NK-92 (cell line): Measurements from ENCODE around the gene NOTCH1.

Source experiments
- DNase-seq: peaks from one replicate; lab custom pipeline; 2025; ENCODE audit not compliant: unreplicated experiment; lab: John Stamatoyannopoulos, UW

Gene NOTCH1

DNA sequence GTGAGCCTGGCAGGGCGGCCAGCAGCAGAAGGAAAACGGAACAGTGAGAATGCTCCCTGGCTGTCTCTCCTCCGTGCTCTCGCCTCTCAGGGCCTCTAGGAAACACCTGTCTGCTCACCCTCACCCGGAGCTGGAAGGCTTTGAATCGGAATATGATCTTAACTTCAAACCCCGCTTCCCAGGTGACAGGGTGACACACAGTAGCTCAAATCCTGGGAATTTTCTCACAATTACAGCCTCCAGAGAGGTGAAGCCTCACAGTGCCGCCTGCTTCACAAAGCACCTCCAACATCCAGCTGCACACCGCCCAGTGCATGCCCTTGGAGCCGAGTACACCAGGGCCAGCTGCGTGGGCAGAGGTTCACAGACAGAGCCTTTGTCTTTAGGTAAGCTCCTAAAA is 75.5 kb downstream of the NOTCH1 start:
- DNase-seq = no peak

DNA sequence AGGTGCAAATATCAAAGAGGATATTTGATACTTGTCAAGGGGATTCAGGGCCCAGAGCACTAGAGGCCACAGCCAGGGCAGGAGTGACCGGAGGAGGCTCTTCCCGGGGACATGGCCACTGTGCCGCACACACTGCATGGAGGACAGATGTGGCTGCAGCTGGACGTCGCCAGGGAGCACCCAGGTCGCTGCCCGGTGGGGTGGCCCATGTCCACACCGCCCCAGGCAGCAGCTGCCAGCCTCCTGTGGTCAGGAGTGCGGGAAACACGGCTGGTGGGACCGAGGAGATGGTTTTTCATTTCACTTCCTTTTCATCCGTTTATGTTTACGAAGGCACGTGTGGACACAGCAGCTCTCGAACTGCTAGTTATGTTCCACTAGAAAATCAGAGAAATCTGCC is 78.1 kb downstream of the NOTCH1 start:
- DNase-seq = no peak

DNA sequence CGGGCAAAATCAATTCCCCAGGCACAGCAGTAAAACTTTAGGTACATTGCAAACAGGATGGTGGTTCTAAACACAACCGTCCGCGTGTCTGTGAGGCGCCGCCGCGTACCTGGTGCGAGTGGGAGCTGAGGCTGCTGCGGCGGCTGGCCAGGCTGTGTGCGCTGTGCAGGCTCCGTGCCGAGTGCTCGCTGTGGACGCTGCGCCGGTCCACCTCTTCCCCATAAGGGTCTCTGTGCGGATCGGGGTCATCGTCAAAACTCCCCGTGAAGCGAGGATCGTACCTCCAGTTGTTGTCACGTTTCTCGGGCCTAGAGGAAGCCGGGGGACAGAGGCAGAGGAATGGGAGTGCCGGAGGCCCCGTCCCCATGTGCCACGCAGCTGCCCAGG is 79.7 kb downstream of the NOTCH1 start:
- DNase-seq = no peak

DNA sequence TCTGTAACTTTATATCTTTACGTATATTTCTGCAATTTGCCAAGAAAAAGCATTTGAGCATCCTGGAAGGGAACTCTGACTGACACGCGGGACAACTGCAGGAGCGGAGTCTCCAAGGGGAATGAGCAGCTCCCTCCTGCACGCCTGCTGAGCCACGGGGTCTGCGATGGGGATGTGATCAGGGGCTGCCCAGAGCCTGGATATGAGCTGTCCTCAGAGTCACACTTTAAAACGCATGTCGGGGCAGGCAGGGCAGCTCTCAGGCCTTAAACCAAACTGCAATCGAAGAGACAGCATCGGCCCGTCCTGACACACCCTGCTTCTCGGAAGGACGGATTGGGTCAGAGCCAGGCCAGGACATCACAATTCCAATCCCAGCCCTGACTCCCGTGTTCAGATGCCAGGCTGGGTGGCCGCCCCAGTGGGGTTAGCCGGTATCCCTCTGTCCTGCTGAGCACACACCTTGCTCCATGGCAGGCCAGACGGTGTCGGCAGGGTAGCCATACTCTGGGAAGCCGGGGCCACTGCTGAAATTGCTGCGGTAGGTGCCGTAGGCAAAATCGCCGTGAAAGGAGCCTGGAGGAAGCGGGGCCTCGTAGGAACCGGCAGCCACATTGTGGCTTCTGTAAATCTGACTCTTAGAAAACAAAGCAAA is 80.2 kb downstream of the NOTCH1 start:
- DNase-seq = no peak

DNA sequence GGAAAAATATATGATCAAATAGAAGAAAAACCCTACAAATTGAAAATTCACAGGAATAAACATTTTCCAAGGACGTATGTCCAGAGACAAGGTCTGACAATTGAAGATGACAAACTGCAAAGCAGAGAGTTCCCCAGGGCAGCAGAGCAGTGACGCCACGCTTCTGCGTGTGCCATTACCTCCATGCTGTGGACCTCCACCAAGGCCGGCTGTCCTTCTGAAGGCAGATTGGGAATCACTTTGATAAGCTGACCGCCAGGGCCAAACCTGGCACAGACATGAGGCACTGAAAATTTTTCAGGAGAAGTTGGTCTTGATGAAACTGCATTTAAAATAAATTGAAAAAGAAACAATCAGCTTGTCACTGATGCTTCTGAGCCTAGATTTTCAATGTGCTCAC is 81.6 kb downstream of the NOTCH1 start:
- no peak for DNase-seq

DNA sequence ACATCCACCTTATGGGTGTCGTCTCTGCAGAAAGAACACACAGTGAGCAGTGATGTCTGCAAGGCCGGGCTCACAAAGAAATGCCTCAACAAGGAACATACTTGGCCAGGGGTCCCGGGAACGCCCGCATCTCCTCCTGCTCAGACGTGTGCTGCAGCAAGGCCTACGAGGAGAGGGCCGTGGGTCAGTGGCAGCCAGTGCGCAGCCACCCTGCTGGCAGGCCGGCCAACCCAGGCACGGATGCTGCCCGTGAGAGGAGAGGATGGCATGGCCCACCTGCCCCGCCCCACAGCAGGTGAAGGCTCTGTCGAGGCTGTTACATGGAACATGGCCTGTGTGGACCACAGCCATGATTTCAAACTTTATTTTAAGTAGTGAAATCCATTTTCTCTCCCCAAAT is 82.3 kb downstream of the NOTCH1 start:
- no peak for DNase-seq

DNA sequence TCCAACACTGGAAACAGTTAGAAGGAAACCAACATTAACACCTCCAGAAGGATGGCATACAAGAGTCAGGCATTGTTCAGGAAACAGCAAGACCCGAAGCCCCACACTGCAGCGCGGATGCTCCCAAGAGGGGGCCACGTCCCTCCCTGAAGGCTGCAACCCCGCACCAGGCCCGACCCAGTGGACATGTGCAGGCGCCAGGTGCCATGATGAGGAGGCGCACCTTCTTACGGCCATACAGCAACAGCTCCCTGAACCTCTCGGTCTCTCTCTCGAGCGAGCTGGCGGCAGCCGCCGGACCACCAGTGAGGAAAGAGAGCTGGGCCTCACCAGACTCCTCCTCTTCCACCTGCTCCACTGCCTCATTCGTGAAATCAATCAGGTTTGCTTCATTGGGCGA is 83.2 kb downstream of the NOTCH1 start:
- DNase-seq = no peak

DNA sequence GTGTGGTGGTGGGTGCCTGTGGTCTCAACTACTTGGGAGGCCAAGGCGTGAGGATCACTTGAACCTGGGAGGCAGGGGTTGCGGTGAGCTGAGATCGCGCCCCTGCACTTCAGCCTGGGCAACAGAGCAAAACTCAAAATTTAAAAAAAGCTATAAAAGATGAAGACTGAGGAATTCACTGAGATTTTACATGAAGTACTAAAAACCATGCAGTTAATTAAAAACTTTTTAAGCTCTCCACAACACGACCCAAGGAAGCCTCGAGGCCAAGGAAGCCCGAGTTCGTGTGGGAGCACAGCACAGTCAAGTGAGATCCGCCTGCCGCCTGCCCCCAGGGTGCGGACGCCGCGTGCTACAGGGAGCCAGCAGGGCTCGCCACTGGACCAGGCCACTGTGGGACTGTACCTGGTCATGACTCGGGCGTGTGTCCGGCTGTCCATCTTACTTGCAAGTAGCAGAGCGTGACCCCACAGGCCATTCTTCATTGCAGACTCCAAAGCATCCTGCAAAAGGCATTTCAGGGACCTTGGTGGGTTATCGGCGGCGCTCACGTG is 85.0 kb downstream of the NOTCH1 start:
- DNase-seq = no peak

DNA sequence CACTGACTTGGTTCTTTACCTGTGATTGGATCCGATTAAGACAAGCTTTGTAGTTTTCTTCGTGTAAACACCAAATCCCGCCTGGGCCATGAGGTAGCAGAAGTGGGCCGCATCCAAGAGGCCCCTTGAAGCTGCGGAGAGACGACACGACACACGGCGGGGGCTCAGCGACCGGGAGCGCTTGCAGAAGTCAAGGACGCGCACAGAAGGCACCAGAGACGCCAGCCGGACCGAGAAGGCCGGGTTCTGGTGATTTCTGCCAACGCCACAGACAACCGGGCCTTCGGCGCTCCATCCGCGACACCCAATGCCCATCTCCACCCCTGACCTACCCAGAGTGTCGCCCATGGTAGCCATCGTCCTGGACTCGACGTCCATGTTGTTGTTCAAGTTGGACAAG is 86.4 kb downstream of the NOTCH1 start:
- DNase-seq = no peak

DNA sequence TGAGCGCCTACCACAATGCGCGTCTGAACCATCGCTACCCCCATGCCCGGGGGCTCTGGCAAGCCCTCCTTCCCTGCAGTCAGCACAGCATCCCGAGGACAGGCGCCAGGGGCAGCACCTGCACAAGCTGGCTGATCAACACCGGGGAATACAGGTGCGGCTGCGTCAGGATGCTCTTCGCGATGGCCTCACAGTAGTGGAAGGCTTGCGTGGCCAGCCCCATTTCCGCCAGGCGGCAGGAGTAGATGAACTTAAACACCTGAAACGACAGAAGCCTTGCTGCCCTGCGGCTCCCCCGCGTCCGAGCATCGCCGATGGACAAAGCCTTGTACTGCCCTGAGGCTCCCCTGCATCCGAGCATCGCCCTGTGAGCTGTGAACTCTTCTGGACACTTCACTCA is 88.5 kb downstream of the NOTCH1 start:
- DNase-seq = no peak

DNA sequence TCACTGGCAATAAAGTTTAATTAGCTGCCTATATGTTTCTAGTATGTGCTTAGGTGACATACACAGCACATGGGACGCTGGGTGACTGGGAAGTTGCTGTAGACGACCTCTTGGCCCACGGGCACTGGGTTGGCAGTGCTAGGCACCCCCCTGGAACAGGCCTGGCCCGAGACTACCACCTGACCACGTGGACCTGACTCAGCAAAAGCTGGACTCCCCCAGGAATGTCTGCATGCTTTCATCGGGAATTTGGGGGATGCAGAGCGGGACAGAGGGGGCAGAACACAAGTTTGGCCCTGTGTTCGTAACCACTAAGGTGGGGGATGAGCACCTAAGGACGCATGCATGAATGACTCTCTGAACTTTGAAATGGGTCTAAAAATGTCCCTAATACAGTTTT is 89.6 kb downstream of the NOTCH1 start:
- DNase-seq = no peak

DNA sequence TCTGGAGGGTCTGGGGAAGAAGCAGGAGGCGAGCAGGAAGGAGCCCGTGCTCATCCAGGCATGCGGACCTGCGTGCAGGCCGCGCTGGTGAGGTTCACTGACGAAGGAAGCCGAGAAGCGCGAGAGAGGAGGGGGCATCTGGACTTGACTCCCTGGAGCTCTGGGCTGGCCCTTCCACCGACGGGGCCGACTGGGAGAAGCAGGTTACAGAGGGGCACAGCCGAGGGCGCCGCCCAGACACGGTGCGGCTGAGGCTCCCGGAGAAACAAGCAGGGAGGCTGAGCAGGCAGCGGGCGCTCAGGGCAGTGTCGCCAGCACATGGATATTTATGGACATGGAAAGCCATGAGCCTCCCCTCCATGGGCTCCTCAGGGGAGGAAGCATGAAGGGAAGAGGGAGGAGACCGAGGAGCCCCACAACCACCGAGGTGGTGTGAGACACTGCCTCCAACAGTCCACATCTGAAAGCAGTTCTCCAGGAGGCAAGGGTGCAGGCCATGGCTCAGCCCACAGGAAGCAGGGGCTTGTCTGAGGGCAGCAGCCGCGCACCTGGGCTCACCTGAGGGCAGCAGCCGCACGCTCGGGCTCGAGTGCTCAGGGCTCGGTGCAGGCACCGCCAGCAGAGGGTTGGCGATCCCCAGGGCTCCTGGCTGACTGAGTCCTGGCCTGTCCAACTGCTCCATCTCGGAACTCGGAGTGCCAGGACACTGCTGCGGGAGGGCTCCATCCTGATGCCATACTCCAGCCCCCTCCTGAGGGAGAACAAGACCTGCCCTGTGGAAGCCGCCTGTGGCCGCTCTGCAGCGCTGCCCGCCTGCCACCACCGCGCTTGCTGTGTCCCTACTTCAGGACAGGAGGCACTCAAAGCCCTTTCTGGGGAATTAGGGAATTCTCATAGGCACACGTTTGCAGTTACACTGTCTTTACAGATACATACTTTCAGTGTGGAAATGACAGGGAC is 90.5 kb downstream of the NOTCH1 start:
- DNase-seq = no peak

DNA sequence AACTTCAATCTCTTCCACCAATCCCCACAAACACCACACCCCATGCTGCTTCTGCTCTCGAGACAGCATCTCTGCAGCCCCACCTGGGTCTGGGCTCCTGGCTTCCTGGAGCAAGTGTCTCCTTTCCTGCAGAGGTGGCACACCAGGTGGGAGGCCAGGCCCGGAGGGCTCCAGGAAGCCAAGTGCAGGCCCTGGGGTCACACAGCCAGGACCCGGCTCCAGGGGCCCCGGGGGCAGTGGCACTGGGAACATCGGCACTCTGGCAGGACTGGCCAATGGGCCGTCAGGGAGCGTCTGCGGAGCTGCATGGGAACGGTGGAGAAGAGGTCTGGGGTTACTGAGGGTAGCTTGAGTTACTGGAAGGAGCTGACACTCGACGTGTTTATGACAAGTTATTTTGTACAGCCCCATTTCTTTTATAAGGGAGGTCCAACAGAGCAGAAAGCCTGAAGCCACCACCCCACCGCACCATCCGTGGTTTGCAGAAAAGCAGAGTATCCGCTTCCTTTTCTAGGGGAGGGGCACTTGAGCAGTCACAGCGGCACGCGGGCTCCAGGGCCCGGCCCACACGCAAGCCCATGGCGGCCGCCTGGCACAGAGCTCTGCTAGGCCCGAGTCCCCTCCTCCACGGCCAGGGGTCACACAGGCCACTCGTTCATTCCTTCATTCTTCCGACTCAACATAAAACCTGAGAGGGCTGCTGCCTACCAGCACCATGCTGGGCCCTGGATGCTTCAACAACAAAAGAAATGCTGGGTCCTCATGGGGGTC is 91.6 kb downstream of the NOTCH1 start:
- DNase-seq = no peak

DNA sequence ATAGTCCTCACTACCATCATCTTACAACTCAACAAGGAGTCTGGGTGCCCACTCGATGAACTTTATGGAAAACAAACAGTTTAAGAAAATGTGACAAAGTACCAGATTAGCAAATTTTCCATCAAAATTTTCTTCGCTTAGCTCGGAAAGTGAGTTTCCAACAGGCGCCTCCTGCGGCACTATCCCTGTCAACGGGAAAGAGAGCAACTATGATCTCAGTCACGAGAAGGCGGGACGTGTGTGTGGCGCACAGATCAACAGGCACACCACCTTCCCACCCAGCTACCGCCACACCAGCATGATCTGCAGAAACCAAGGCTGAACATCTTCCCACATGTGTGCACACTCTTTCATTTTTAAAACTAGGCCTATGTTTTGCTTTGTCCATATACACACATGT is 92.5 kb downstream of the NOTCH1 start:
- DNase-seq = no peak

DNA sequence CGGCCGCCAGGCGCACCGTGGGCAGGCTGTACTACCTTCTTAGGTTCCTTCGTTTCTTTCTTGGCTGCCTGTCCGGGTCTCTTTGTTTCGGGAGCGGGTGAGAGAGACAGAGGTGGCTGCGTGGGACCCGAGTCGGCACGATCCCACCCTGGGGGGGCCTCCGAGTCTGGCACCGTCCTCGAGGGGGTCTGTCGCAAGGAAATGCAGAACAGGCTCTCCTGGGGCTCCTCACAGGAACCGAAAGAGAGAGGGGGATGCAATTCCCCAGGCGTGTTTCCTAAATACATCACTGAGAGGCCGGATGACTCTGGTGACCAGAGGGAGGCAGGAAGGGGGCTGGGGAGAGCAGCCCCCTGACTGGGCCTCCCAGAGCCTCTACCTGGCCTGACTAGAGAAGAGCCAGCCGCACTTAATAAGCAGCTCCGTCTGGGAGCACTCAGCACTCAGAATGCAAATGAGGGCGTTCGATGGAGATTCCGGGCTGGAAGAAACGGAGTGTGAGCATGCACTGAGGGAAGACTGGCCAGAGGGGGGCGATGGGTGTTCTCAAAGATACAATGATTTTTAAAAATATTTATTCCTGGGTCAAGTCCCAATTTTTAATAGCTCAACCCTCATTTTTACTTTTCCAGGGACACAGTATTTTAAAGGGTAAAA is 94.5 kb downstream of the NOTCH1 start:
- DNase-seq = no peak

DNA sequence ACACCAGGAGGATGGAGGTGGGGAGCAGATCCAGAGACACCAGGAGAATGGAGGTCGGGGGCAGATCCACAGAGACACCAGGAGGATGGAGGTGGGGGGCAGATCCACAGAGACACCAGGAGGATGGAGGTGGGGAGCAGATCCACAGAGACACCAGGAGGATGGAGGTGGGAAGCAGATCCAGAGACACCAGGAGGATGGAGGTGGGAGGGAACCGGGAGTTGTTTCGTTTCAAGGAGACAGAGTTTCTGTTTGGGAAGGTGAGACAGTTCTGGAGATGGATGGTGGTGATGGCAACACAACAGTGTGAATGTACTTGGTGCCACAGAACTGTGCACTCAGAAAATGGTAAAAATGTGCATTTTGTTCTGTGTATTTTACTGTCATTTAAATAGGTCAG is 97.2 kb downstream of the NOTCH1 start:
- DNase-seq = no peak

DNA sequence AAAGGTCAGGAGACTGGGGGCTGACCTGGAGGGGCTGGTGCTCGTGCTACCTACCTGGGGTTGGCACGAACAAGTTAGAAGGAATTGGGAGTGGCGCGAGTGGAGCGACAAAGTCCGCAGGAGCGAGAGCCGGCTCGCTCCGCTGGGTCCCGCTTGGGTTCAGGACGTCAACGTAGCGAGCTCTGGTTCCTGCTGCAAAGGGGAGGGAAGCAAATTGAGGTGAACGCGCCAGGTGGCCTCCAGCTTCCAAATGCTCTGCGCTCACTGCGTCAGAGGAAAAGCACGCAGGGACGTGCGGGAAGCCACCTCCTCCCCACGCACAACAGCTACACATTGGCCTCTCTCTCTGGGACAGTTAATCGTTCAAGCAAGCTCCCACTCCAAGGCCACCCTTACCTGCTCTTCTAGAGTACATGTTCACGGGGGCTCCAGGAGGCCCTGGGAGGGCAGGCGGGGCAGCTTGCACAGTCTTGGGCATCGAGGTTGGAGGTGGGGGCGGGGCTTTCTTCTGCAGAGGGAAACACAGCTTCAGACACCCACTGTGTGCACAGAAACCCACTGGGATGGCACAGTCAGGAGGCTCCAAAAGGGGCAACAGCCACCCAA is 98.6 kb downstream of the NOTCH1 start:
- DNase-seq = no peak

DNA sequence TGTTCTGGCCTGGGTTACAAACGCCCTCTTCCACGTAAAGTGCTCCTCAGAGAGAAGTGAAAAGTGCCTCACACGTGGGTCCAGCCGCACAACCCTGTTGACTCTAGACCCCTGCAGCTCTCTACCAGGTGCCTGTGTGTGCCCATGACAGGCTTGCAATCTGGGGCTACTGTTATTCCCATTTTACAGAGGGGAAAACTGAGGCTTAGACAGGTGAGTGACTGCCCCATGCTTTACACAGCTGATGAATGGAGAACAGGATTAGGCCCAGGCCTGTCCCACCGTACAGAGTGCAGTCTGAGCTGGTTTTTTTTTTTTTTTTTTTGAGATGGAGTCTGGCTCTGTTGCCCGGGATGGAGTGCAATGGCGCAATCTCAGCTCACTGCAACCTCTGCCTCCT is 100.0 kb downstream of the NOTCH1 start:
- no peak for DNase-seq
